Left cardiac atrium (tissue), 4 donors: ENCODE data around the gene KCNJ13. TPM values are rescaled to one million over a fixed set of nuclear protein-coding genes. Genes with fewer than 3 reads are reported as not detected.
"Not testable (repeated sequence)": the region's sequence is repeated elsewhere in the genome, so short reads cannot be mapped to it uniquely, and the experiment has no call there.

Experiments used
- ATAC-seq, 2 donors: fragments of 200-7000 bp; cut with Tn5 transposase; one replicate each; pipeline ENCODE4 v1.9.1; 2020; ENCODE audit warnings: mild to moderate bottlenecking in 2 of 2, moderate library complexity in 2 of 2
- DNase-seq: peaks from one replicate; pipeline ENCODE4 v3.0.0-alpha.2; 2020
- intact Hi-C, 2 donors: fragments of 100-400 bp; cut with DNase I; formaldehyde crosslinking; loops; one replicate each; pipeline versions ENCODE4 v1.14.1 to v1.15.1; 2022 to 2023
- total RNA-seq, 2 donors: library from RNA; stranded (reverse); fragmentation: NEBNext Ultra II Directional; extraction: Animal tissue kit (Norgen Biotek cat#: 25700); gene quantifications; one replicate each; pipeline ENCODE4 v1.2.1, GENCODE V29; 2021
- donor health status: DM: no; HTN: yes; CAD: no.
- donor health status: DM: no; HTN: yes; CAD: no; lungs with severe emphysema.
- donor health status: DM: yes; HTN: yes; CAD: no.
- donor health status: Dilated cardiomyopathy.

KCNJ13 gene
- total RNA-seq, 2 donors from 2014 or later, result not detected

DNA sequence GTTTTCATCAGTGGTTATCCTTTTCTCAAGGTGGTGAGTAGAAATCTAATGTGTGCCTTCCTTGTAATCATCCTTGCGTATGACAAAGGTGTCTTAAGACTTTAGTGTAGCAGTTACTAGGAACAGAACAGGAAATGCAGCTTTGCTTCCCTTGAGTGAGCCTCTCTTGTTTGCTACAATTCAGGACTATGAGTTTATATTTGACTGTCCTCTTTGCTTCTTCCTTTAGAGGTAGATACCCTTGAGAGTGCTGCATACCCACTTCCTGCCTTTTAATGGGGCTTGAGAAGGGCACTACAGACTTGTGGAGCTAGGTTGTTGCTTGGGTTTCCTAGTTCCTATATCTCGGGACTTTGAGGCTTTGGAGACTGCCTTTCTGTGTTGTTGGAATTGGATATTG is 3.8 kb downstream of the KCNJ13 start:
- DNase-seq (no peak), ATAC-seq (no peak)
- intact Hi-C loops, result no loop called here

GRCh38 chr2:232771870-232772269 is 4.5 kb downstream of the KCNJ13 start:
- no peak for DNase-seq
- no peak for ATAC-seq
- intact Hi-C loops, result no loop called here

GRCh38 chr2:232770207-232770606 is 6.2 kb downstream of the KCNJ13 start:
- ATAC-seq, result no peak
- intact Hi-C loops, result no loop called here
- DNase-seq, result no peak

DNA sequence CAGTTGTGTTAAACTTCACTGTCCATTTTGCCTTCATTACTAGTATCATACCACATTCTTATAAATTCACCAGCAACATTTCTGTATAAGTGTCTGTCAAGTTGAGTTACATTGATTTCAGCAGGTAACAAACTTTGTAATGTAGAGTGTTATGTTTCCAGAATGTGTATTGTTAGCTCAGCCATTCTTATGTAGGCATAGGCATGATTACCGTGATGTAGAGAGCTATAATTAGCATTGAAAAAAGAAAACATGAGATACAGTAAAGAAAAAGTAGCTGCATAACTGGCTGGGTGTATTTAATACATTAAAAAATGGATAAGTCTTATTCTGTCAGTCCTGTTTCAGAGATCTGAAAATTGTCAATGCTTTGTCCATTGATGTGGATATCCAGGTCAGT is 8.5 kb downstream of the KCNJ13 start:
- intact Hi-C loops, result no loop called here
- ATAC-seq (no peak), DNase-seq (no peak)

GRCh38 chr2:232761301-232761907 is 15.0 kb downstream of the KCNJ13 start:
- ATAC-seq (no peak), DNase-seq (no peak)
- intact Hi-C loops, result no loop called here

GRCh38 chr2:232757905-232758304 is 18.5 kb downstream of the KCNJ13 start:
- intact Hi-C loops, result no loop called here
- no peak for DNase-seq
- ATAC-seq, result no peak

DNA sequence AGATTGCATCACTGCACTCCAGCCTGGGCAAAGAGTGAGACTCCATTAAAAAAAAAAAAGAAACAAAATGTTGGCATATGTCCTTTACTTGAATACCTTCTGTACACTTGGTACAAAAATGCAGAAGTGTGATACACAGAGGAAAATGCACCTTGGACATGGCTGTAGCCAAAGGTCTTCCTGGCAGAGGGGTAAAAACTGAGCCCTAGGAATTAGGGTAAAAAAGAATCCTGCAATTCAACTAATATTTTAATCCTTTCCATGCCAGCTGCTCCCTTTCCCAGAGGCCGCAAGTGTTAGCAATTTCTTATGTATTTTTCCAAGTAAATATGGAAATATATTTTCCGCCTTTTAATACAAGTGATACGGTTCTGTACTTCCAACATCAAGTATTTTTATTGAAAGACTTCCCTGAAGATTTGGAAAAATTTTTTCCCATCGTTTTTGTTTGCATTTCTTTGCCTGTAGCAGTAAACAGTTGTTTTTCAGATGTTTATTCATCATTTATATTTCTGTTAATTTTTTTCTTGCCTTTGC is 26.2 kb downstream of the KCNJ13 start:
- ATAC-seq, result no peak
- intact Hi-C loops, result no loop called here
- DNase-seq, result no peak

- ATAC-seq (no peak), DNase-seq (no peak)
- intact Hi-C loops, result no loop called here
These were observed 27.0 kb downstream of the KCNJ13 start for GRCh38 chr2:232749331-232749730.

GRCh38 chr2:232748038-232748437 is 28.3 kb downstream of the KCNJ13 start:
- ATAC-seq, result no peak
- intact Hi-C loops, result no loop called here
- DNase-seq, result no peak

GRCh38 chr2:232744963-232745362 is 31.4 kb downstream of the KCNJ13 start:
- intact Hi-C loops, result no loop called here
- DNase-seq, result no peak
- no peak for ATAC-seq

- no peak for DNase-seq
- no peak for ATAC-seq
- intact Hi-C loops, result no loop called here
These were observed 34.4 kb downstream of the KCNJ13 start for GRCh38 chr2:232741972-232742371.

GRCh38 chr2:232741294-232741693 is 35.1 kb downstream of the KCNJ13 start:
- ATAC-seq (no peak), DNase-seq (no peak)
- intact Hi-C loops, result no loop called here

- peak in 1 of 2 donors; percentile 23 for ATAC-seq
- intact Hi-C loops, result no loop called here
- DNase-seq, result no peak
These were observed 44.9 kb downstream of the KCNJ13 start for GRCh38 chr2:232731470-232731869.

DNA sequence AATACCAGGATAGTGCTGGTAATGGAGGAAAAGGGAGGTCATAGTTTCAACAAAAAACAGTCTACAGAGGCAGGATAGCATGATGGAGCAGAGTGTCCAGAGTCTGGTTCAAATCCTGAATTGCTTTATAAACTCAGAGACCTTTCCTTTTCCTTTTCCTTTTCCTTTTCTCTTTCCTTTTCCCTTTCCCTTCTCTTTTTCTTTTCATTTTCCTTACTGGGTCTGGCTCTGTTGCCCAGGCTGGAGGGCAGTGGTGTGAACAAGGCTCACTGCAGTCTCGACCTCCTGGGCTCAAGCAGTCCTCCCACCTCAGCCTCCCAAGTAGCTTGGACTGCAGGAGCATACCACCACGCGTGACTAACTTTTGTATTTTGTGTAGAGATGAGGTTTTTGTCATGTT is 47.6 kb downstream of the KCNJ13 start:
- DNase-seq (no peak), ATAC-seq (no peak)
- intact Hi-C loops, result no loop called here

DNA sequence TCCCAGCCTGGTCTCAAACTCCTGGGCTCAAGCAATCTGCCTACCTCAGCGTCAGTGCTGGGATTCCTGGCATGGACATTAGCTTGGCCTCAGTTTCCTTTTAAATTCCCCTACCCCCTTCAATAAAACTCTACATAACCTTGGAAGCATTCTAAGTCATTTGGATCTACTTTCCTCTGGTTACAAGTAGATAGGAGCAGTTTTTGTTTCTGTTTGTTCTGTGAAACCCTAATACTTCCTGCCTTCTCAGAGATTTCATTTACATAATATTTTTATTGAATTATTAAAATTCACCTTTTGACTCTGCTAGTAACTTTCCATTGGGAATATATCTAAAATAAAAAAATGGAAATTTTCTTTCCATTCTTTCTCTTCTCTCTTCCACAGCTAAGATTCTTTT is 53.3 kb downstream of the KCNJ13 start:
- ATAC-seq (no peak), DNase-seq (no peak)
- intact Hi-C loops, result no loop called here

DNA sequence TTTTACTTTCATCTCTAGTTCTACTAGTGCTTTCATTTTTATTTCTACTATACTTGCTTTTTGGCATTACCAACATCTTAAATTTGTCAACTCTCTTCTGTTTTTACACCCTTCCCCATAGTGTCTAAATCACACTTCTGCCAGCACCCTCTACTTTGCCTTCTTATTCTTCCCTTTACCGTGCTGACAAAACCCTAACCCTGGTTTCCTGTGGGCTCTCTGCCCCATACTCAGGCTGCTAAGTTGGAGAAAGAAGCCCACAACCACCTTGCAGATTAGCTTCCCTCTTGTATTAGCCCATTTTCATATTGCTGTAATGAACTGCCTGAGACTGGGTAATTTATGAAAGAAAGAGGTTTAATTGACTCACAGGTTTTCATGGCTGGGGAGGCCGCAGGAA is 54.5 kb downstream of the KCNJ13 start:
- DNase-seq (no peak), ATAC-seq (no peak)
- intact Hi-C loops, result no loop called here

DNA sequence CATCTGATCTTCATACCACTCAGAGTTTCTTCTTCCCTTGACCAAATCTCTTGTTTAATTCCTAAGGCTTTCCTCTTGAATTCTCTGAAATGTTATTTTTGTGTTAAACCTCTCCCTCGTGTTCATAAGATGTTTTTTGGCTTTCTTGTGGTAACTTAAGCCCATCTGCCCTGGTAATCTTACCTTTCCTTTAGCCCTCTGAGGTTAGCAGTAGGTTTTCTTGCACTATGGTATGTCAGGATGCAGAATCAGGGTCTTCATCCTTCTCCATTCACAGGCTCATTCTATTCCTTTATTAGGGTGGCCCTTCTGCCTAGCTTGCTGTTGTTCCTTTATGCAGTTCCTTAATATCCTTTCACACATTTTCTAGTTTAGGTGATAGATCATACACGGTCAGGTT is 55.1 kb downstream of the KCNJ13 start:
- DNase-seq (no peak), ATAC-seq (no peak)
- intact Hi-C loops, result no loop called here

DNA sequence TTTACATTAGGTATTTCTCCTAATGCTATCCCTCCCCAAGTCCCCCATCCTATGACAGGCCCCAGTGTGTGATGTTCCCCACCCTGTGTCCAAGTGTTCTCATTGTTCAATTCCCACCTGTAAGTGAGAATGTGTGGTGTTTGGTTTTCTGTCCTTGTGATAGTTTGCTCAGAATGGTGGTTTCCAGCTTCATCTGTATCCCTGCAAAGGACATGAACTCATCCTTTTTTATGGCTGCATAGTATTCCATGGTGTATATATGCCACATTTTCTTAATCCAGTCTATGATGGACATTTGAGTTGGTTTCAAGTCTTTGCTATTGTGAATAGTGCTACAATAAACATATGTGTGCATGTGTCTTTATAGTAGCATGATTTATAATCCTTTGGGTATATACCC is 56.3 kb downstream of the KCNJ13 start:
- intact Hi-C loops, ATAC-seq, DNase-seq: not testable (repeated sequence)
